ENCODE data around the gene WDR77. TPM values are rescaled to one million over a fixed set of nuclear protein-coding genes. Genes with fewer than 3 reads are reported as not detected.

Gene WDR77
- total and polyA plus RNA-seq, 2 donors (not counting 1 experiment from before 2014, with no cell fraction given) = 21.8 to 62.0 TPM

DNA sequence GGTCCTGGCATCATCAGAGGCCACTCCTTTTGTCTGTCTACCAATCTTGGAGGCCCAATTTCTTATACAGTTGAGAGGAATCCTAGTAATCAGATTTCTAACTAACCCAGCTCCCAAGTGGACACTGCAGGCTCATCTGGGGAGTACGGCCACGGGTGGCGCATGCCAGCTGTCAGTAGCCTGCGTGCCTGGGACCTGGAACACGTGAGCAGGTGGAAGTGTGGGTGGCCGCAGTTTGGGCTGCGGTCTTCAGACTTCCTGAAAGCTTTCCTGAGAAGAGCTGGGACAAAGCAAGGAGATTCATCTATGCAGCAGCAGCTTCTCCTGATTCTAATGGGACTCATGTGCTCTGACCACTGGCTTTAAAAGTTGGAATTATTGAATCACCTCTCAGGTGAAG is 42.0 kb upstream of the WDR77 start:
- no peak for DNase-seq (ENCODE audit: low read depth in 2 of 2)
- H3K27me3 ChIP-seq (ENCODE audit: control insufficient read depth, insufficient read depth, low read length) = peaks cover 15% of the 10 kb centered on the region
- no peak overlapping the region for H2AFZ ChIP-seq (ENCODE audit: low read length)
- H4K20me1 ChIP-seq (ENCODE audit: control insufficient read depth, extremely low read depth, insufficient read depth, low read length) = no peaks in the 10 kb centered on the region
- H3K27ac ChIP-seq (ENCODE audit: insufficient read depth, low read length) = no peak overlapping the region
- TF ChIP-seq EZH2 (IDR thresholded peaks at IDR 0.05; ENCODE audit: low read length, missing control alignments) = no peak
- TF ChIP-seq, protein P1, sequence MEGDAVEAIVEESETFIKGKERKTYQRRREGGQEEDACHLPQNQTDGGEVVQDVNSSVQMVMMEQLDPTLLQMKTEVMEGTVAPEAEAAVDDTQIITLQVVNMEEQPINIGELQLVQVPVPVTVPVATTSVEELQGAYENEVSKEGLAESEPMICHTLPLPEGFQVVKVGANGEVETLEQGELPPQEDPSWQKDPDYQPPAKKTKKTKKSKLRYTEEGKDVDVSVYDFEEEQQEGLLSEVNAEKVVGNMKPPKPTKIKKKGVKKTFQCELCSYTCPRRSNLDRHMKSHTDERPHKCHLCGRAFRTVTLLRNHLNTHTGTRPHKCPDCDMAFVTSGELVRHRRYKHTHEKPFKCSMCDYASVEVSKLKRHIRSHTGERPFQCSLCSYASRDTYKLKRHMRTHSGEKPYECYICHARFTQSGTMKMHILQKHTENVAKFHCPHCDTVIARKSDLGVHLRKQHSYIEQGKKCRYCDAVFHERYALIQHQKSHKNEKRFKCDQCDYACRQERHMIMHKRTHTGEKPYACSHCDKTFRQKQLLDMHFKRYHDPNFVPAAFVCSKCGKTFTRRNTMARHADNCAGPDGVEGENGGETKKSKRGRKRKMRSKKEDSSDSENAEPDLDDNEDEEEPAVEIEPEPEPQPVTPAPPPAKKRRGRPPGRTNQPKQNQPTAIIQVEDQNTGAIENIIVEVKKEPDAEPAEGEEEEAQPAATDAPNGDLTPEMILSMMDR (conservative IDR thresholded peaks at IDR 0.05 in 1 of 2, IDR thresholded peaks at IDR 0.05 in 1 of 2; ENCODE audit: low read depth in 1 of 2, low read length in 2 of 2) = no peak
- no peaks in the 10 kb centered on the region for H3K9me3 ChIP-seq (ENCODE audit: control insufficient read depth, insufficient read depth, low read depth, low read length)
- no peak overlapping the region for H3K4me3 ChIP-seq (replicated peaks in 1 of 4; ENCODE audit: control extremely low read depth in 1 of 4, insufficient read depth in 1 of 4, low read depth in 3 of 4, low read length in 4 of 4)
- H3K79me2 ChIP-seq (ENCODE audit: control insufficient read depth, insufficient read depth, low read length) = no peaks in the 10 kb centered on the region
- no peaks in the 10 kb centered on the region for H3K36me3 ChIP-seq (ENCODE audit: control insufficient read depth, insufficient read depth, low read length)
- no peak overlapping the region for H3K9ac ChIP-seq (ENCODE audit: insufficient read depth, low read length)
- no peaks in the 10 kb centered on the region for H3K4me1 ChIP-seq (ENCODE audit: control insufficient read depth, extremely low read depth, insufficient read depth, low read length)
- H3K4me2 ChIP-seq (ENCODE audit: extremely low read depth, insufficient read depth, low read length) = no peak overlapping the region

DNA sequence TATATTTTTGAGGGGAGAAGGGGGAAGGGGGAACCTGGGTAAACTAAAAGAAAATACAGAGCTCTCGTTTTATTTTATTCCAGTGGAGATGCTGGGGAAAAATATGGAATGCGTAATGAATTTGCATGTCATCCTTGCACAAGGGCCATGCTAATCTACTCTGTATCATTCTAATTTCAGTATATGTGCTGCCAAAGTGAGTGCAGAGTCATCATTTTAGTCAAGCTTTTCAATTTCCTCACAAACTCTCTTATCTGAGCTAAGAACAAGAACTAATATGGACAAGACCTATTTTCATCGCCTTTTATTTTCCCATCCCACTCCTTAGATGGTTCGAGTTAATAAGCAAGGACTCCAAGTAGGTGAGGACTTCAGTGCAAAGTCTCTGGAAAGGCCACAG is 41.2 kb upstream of the WDR77 start:
- peaks cover 15% of the 10 kb centered on the region for H3K27me3 ChIP-seq (ENCODE audit: control insufficient read depth, insufficient read depth, low read length)
- no peaks in the 10 kb centered on the region for H3K9me3 ChIP-seq (ENCODE audit: control insufficient read depth, insufficient read depth, low read depth, low read length)
- H3K36me3 ChIP-seq (ENCODE audit: control insufficient read depth, insufficient read depth, low read length) = no peaks in the 10 kb centered on the region
- H3K4me1 ChIP-seq (ENCODE audit: control insufficient read depth, extremely low read depth, insufficient read depth, low read length) = no peaks in the 10 kb centered on the region
- H3K4me2 ChIP-seq (ENCODE audit: extremely low read depth, insufficient read depth, low read length) = no peak overlapping the region
- no peak overlapping the region for H2AFZ ChIP-seq (ENCODE audit: low read length)
- H3K9ac ChIP-seq (ENCODE audit: insufficient read depth, low read length) = no peak overlapping the region
- no peak for DNase-seq (ENCODE audit: low read depth in 2 of 2)
- H3K4me3 ChIP-seq (replicated peaks in 1 of 4; ENCODE audit: control extremely low read depth in 1 of 4, insufficient read depth in 1 of 4, low read depth in 3 of 4, low read length in 4 of 4) = no peak overlapping the region
- H3K79me2 ChIP-seq (ENCODE audit: control insufficient read depth, insufficient read depth, low read length) = no peaks in the 10 kb centered on the region
- no peaks in the 10 kb centered on the region for H4K20me1 ChIP-seq (ENCODE audit: control insufficient read depth, extremely low read depth, insufficient read depth, low read length)
- TF ChIP-seq, protein P1 (conservative IDR thresholded peaks at IDR 0.05 in 1 of 2, IDR thresholded peaks at IDR 0.05 in 1 of 2; ENCODE audit: low read depth in 1 of 2, low read length in 2 of 2) = no peak
- no peak for TF ChIP-seq EZH2 (IDR thresholded peaks at IDR 0.05; ENCODE audit: low read length, missing control alignments)
- H3K27ac ChIP-seq (ENCODE audit: insufficient read depth, low read length) = no peak overlapping the region

DNA sequence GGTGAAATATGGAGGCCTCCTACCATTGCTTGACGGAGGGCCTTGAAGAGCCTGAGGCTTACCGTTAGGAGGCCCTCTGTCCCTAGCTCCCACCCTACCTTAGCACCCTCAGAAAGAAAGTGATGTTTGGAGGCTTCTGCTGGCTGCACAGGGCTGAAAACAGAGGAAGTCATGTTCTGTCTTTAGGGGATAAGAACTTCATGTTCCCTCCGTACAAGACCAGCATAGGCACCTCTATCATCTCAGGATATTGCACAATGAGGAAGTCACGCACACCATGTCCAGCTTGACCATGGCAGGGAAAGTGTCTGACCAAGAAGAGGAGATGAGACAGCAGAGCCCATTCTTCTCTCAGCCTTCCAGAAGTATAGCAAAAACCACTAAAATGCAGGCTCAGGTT is 40.5 kb upstream of the WDR77 start:
- Histone ChIP-seq H3K9ac (ENCODE audit: insufficient read depth, low read length) (no peak overlapping the region), H4K20me1 (ENCODE audit: control insufficient read depth, extremely low read depth, insufficient read depth, low read length) (no peaks in the 10 kb centered on the region), H2AFZ (ENCODE audit: low read length) (no peak overlapping the region), H3K4me2 (ENCODE audit: extremely low read depth, insufficient read depth, low read length) (no peak overlapping the region), H3K9me3 (ENCODE audit: control insufficient read depth, insufficient read depth, low read depth, low read length) (no peaks in the 10 kb centered on the region), H3K4me1 (ENCODE audit: control insufficient read depth, extremely low read depth, insufficient read depth, low read length) (no peaks in the 10 kb centered on the region), H3K4me3 (replicated peaks in 1 of 4; ENCODE audit: control extremely low read depth in 1 of 4, insufficient read depth in 1 of 4, low read depth in 3 of 4, low read length in 4 of 4) (no peak overlapping the region), H3K27me3 (ENCODE audit: control insufficient read depth, insufficient read depth, low read length) (peaks cover 15% of the 10 kb centered on the region), H3K27ac (ENCODE audit: insufficient read depth, low read length) (no peak overlapping the region), H3K79me2 (ENCODE audit: control insufficient read depth, insufficient read depth, low read length) (no peaks in the 10 kb centered on the region), H3K36me3 (ENCODE audit: control insufficient read depth, insufficient read depth, low read length) (no peaks in the 10 kb centered on the region)
- DNase-seq (ENCODE audit: low read depth in 2 of 2) = no peak
- TF ChIP-seq, protein P1 (conservative IDR thresholded peaks at IDR 0.05 in 1 of 2, IDR thresholded peaks at IDR 0.05 in 1 of 2; ENCODE audit: low read depth in 1 of 2, low read length in 2 of 2) = no peak
- no peak for TF ChIP-seq EZH2 (IDR thresholded peaks at IDR 0.05; ENCODE audit: low read length, missing control alignments)
